Pulmonary artery endothelial cell (primary cell): Measurements from ENCODE around the gene ACVR1. TPM values are rescaled to one million over a fixed set of nuclear protein-coding genes. Genes with fewer than 3 reads are reported as not detected.

ENCODE experiments used
- DNase-seq: peaks from one replicate; pipeline ENCODE4 v3.0.0-alpha.2; 2011; ENCODE audit warnings: low read depth, low spot score
- total RNA-seq: library from RNA; depleted of rRNA; stranded (reverse); fragments of >200 nt; gene quantifications from 2 replicates; pipeline ENCODE4 v1.2.3, GENCODE V29; 2014

The ACVR1 gene
- total RNA-seq, 1 donor from 2014 or later = 14.6 TPM

DNA sequence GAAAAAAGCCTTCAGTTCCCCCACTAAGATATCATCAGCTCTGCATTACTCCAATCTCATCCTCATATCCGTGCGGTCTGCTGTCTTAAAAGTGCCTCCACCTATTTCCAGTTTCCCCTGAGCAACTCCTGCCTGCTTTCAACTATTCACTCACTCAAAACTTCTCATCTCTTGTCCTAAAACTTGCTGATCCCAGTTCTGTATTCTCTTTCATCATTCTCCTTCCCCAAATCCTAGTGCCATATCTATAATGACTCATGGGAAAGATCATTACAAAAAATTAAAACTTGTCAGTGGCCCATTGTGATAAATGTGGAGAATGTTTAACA lies 20.0 kb downstream of the ACVR1 start:
- no peak for DNase-seq

DNA sequence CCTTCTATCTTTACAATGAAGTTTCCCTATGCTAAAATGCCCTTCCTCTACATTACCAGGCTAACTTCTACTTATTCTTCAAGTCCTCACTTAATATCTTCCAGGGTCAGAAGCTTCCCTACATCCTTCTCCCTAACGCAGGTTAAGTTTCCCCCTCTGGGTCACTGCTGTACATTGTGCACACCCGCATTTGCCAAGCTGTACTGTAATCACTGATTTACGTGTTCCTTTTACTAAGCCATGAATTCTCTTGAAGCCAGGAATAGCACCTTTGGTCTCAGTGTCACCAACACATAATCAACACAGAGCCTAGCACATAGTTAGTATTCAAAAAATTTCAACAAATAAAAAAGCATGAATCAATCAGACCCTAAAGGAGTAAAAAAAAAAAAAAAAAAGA lies 22.3 kb downstream of the ACVR1 start:
- DNase-seq = no peak

- no peak for DNase-seq
Observed at GRCh38 chr2:157853211-157853610, 22.9 kb downstream of the ACVR1 start.

GRCh38 chr2:157849591-157849990 lies 26.5 kb downstream of the ACVR1 start:
- no peak for DNase-seq

DNA sequence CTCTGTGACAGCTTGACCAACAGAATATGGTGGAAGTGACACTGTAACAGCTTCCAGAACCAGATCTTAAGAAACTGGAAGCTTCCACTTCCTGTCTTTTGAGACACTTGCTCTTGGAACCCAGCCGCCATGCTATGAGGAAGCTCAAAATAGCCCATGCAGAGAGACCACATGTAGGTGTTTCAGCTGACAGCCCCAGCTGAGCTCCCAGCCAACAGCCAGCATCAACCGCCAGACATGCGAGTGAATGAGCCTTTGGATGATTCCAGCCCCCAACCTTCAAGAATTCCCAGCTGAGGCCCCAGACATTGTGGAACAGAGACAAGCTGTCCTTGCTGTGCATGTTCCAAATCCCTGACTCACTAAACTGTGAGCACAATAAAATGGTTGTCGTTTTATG lies 27.9 kb downstream of the ACVR1 start:
- DNase-seq = no peak

DNA sequence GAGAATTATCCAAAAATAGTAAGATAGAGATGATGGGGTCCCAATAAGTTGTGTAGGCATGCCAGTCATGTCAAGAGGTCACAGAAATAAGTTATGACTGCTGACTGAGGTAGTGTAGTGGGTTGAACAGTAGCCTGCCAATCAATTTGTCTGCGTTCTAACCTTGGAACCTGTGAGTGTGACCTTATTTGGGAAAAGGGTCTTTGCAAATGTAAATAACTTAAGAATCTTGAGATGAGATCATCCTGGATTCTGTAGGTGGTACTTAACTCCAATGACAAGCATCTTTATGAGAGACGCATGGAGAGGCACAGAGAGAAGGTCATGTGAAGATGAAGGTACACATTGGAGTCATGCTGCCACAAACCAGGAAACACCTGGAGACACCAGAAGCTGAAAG lies 31.0 kb downstream of the ACVR1 start:
- no peak for DNase-seq

- no peak for DNase-seq
Observed at GRCh38 chr2:157843935-157844334, 32.2 kb downstream of the ACVR1 start.

- no peak for DNase-seq
Observed at GRCh38 chr2:157843081-157843480, 33.0 kb downstream of the ACVR1 start.

DNA sequence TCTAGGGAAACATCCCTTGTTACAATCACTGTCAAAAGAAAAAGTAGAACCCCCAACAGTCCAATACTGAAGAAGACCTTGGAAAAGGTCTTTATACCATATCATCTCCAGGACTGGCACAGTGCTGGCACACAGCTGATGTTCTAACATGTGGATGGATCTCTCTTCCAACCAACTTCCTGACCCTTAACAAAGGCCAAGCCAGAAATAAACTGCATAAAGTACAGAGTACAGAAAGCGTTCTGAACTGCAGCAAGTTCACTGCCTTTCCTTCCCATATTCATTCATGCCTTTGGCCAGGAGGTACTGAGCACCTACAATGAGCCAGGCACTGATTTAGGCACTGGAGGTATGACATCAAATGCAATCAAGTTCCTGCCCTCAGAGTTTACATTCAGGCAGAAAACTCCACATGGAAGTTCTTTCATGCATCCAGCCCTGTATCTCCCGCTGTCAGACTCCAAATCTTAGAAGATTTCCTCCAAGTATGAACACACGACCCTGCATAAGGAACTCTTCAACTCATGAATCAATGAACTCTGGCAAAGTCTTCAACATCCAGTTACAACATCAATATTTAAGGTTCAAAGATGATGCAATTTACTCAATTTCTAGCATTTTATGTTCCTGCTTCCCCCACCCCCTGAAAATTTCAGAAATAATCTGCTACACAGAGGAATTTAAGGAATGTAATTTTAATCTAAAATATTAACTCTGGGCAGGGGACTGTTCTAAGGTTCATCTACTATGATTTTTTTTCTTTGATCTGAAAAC lies 33.8 kb downstream of the ACVR1 start:
- no peak for DNase-seq

DNA sequence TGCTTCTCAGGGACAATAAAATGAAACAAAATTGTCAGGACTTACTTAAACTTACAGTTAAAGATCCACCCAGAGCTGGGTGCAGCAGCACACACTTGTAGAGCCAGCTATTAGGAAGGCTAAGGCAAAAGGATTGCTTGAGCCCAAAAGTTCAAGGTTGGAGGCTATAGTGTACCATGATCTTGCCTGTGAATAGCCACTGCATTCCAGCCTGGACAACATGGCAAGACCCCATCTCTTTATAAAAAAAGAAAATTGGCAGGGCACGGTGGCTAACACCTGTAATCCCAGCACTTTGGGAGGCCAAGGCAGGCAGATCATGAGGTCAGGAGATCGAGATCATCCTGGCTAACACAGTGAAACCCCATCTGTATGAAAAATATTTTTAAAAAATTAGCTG lies 34.6 kb downstream of the ACVR1 start:
- no peak for DNase-seq

- no peak for DNase-seq
Observed at GRCh38 chr2:157840568-157841156, 35.5 kb downstream of the ACVR1 start.

- no peak for DNase-seq
Observed at GRCh38 chr2:157839822-157840221, 36.3 kb downstream of the ACVR1 start.

DNA sequence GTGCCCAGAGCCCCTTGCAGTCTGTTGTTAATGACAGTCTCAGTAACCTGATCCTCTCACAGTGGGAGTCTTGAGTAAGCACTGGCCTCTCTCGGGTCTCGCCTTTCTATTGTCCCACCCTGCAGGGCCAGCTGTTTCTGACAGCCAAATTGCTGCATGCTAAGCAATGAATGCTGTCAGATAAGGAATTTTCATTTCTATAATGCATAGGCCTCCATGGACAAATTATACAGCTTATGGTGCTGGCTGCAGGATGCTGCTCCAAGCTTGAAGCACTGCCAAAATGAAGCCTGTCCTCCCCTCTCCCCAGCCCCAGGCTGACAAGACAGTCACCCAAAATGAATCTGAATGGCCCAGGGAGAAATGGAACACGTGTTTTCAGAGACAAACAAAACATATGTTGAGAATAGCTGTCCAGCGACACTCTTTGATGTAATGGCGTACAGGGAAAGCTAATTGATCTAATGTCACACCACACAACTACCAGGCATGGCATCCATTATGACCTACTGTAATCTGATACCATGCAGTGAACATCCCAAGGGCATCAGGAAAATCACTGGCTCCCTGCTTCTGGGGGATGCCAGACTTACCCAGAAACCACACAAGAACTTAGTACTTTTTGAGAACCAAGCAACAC lies 36.8 kb downstream of the ACVR1 start:
- no peak for DNase-seq

- DNase-seq = peak; percentile 55
Observed at GRCh38 chr2:157838442-157839161, 37.5 kb downstream of the ACVR1 start.

DNA sequence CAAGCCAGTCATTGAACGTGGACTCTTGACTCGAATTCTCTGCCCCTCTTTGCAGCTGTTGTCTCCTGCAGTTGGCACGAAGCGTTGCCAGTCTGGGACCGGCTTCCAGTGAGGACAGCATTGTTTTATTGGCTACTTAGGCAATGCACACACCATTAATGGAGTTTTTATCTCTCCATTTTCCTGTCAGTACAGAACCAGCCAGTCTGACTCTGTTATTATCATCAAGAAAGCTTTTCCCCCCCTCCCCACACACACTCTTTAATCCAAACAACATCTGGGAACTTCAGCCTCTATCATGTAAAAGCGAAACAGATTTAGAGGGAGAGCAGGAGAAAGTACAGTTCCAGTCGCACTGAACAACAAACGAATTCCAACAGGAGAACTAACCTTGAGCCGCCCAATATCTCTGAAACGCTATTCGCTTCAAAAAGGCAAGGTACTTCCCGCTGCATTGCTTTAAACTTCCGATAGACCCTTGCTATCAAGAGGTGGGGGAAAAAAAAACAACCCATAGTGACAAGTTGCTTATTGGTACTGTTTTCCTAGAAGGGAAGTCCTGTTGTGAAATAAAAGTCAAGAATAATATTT lies 38.2 kb downstream of the ACVR1 start:
- DNase-seq = no peak

- no peak for DNase-seq
Observed at GRCh38 chr2:157836531-157836930, 39.6 kb downstream of the ACVR1 start.

- no peak for DNase-seq
Observed at GRCh38 chr2:157835425-157835824, 40.7 kb downstream of the ACVR1 start.

GRCh38 chr2:157835006-157835405 lies 41.1 kb downstream of the ACVR1 start:
- no peak for DNase-seq

DNA sequence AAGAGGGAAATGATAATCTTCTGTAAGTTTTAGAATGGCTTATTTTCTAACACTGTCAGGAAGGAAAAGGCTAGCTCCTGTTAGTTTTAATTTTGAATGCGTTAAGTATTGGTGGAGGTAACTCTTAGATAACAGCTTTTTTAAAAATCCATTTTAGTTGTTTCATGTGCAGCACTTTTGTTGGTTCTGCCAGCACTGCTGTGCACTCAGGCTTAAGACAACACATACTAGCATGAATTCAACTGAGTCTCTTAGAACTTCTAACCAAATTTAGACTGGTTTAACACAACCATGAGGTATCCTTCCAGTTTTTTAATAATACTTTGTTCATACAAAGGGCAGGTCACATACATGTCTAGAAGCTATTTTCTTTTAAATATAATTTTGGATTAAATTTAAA lies 42.4 kb downstream of the ACVR1 start:
- DNase-seq = no peak

DNA sequence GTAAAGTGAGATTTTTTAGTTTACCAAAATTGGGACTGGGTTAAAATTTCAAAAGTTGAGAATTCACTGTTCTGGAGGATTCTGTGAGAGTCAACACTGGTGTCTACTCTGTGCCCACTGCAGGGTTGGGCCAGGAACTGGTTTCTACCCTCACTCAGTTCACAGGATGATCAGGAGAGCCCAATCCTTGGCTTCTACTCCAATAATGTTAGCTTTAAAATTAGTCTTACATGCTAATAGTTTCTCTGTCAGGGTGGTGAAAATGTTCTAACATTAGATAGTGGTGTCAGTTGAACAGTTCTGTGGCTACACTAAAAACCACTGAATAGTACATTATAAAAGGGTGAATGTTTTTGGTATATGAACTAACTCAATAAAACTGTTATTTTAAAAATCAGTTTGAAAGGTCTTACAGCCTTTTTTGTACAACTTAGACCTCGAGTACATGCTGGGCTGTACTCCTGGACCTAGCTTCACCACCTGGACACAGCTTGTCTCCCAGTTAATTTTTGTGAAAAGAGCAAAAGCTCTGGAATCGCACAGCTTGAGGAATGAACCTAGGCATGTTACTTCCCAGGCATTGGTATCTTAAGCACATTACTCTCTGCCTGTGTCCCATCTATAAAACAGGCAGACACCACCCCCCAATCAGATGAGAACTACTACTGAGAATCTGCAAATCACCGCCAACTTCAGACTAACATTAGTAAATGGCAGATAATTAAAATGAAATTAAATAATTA lies 44.4 kb downstream of the ACVR1 start:
- DNase-seq = no peak
